Right atrium auricular region (tissue), 2 donors: ENCODE measurements around the gene WDR64. TPM values are rescaled to one million over a fixed set of nuclear protein-coding genes. Genes with fewer than 3 reads are reported as not detected.

ENCODE experiments used
- DNase-seq: peaks from one replicate; pipeline ENCODE4 v3.0.0-alpha.2; 2019; ENCODE audit warnings: low spot score
- H3K27ac ChIP-seq, 2 donors: fragments of 200-600 bp; sonication (generic); 1 replicate in 1 of 2; 2 replicates in 1 of 2; pipeline ENCODE4 v1.5.1; 2016 to 2019
- H3K27me3 ChIP-seq, 2 donors: fragments of 200-600 bp; sonication (generic); one replicate each; pipeline versions ENCODE4 v1.5.1 to v1.6.0; 2017 to 2019
- H3K36me3 ChIP-seq: fragments of 200-600 bp; sonication (generic); one replicate; pipeline ENCODE4 v1.5.1; 2016
- H3K4me1 ChIP-seq, 2 donors: fragments of 200-600 bp; sonication (generic); one replicate each; pipeline versions ENCODE4 v1.5.1 to v1.6.0; 2017 to 2019
- H3K4me3 ChIP-seq, 2 donors: fragments of 200-600 bp; sonication (generic); 1 replicate in 1 of 2; 2 replicates in 1 of 2; pipeline ENCODE4 v1.5.1; 2017 to 2019; ENCODE audit warnings: mild to moderate bottlenecking in 1 of 2, moderate library complexity in 1 of 2
- H3K9me3 ChIP-seq, 2 donors: fragments of 200-600 bp; sonication (generic); one replicate each; pipeline ENCODE4 v1.5.1; 2019
- total RNA-seq, 2 donors: library from RNA; depleted of rRNA; stranded (reverse); fragments of >200 nt; gene quantifications; one replicate each; pipeline ENCODE4 v1.1.0, GENCODE V29; 2016
- TF ChIP-seq, protein P1 (sequence below), 2 donors: fragments of 200-600 bp; sonication (generic); IDR thresholded peaks; one replicate each; pipeline ENCODE4 v1.5.1; 2019; ENCODE audit warnings: antibody characterized with exemption in 2 of 2

WDR64 gene
- total RNA-seq, 2 donors from 2014 or later, result not detected

GRCh38 chr1:241614144-241614543 is 37.9 kb upstream of the WDR64 start:
- no peaks in the 10 kb centered on the region for H3K27me3 ChIP-seq
- H3K36me3 ChIP-seq, result no peaks in the 10 kb centered on the region
- no peaks in the 10 kb centered on the region for H3K9me3 ChIP-seq
- no peak for DNase-seq
- H3K27ac ChIP-seq, result no peak overlapping the region
- H3K4me1 ChIP-seq, result peaks cover 0 to 5% of the 10 kb centered on the region in 2 donors
- TF ChIP-seq, protein P1, sequence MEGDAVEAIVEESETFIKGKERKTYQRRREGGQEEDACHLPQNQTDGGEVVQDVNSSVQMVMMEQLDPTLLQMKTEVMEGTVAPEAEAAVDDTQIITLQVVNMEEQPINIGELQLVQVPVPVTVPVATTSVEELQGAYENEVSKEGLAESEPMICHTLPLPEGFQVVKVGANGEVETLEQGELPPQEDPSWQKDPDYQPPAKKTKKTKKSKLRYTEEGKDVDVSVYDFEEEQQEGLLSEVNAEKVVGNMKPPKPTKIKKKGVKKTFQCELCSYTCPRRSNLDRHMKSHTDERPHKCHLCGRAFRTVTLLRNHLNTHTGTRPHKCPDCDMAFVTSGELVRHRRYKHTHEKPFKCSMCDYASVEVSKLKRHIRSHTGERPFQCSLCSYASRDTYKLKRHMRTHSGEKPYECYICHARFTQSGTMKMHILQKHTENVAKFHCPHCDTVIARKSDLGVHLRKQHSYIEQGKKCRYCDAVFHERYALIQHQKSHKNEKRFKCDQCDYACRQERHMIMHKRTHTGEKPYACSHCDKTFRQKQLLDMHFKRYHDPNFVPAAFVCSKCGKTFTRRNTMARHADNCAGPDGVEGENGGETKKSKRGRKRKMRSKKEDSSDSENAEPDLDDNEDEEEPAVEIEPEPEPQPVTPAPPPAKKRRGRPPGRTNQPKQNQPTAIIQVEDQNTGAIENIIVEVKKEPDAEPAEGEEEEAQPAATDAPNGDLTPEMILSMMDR (IDR thresholded peaks at IDR 0.05), result no peak
- H3K4me3 ChIP-seq, result no peak overlapping the region

- Histone ChIP-seq H3K27me3 (no peaks in the 10 kb centered on the region), H3K4me3 (no peak overlapping the region), H3K27ac (no peak overlapping the region), H3K36me3 (no peaks in the 10 kb centered on the region), H3K4me1 (peaks cover 0 to 5% of the 10 kb centered on the region in 2 donors), H3K9me3 (no peaks in the 10 kb centered on the region)
- TF ChIP-seq, protein P1 (IDR thresholded peaks at IDR 0.05), result no peak
- no peak for DNase-seq
These were observed 37.5 kb upstream of the WDR64 start for GRCh38 chr1:241614572-241614971.

DNA sequence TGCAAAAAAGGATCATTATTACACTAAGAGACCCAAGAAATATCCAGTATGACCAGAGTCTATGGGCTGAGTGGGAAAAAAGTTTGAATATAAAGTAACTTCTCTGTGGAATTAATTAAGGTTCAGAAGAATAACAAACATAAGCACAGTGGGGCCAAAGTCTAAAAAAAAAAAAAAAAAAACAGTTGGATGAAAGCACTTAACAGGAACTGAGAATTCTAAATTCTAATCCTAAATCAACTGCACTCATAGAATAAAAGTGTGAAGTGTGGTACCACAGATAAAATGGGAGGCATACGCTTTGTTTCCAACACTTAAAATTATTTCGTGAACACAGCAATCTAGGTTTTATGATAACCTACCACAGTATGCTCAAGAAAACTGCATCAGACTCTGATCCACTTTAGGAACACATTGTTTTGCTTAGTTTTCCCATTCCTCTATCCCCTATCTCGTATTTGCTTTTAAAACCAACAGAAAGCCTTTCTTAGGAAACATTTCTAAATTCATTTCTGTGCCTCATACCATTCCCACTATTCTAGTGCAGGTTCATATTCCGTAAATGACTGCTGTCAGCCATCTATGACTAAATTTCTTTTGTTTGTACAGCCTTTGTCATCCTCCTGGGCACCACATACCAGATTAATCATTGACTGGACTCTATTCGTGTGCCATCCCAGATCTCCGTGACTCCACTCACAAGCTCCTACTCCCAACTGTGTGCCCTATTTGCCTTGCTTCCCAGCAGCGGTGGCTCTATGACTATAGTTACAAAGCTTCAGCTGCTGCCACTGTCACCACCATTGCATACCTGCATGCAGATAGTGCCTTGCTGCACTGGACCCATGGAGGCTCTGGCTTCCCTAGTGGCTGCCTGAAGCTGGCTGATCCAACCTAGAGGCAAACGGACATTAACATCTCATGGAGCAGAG is 36.8 kb upstream of the WDR64 start:
- Histone ChIP-seq H3K36me3 (no peaks in the 10 kb centered on the region), H3K27me3 (no peaks in the 10 kb centered on the region), H3K9me3 (no peaks in the 10 kb centered on the region), H3K4me1 (peaks cover 0 to 5% of the 10 kb centered on the region in 2 donors), H3K4me3 (no peak overlapping the region), H3K27ac (no peak overlapping the region)
- TF ChIP-seq, protein P1 (IDR thresholded peaks at IDR 0.05), result no peak
- DNase-seq, result no peak

GRCh38 chr1:241617426-241617825 is 34.7 kb upstream of the WDR64 start:
- Histone ChIP-seq H3K36me3 (no peaks in the 10 kb centered on the region), H3K9me3 (no peaks in the 10 kb centered on the region), H3K27me3 (no peaks in the 10 kb centered on the region), H3K4me1 (no peaks in the 10 kb centered on the region), H3K27ac (no peak overlapping the region), H3K4me3 (no peak overlapping the region)
- DNase-seq, result no peak
- TF ChIP-seq, protein P1 (IDR thresholded peaks at IDR 0.05), result no peak

GRCh38 chr1:241622669-241623068 is 29.4 kb upstream of the WDR64 start:
- no peaks in the 10 kb centered on the region for H3K4me1 ChIP-seq
- no peaks in the 10 kb centered on the region for H3K9me3 ChIP-seq
- no peaks in the 10 kb centered on the region for H3K36me3 ChIP-seq
- no peak overlapping the region for H3K4me3 ChIP-seq
- no peak for DNase-seq
- no peak overlapping the region for H3K27ac ChIP-seq
- TF ChIP-seq, protein P1 (IDR thresholded peaks at IDR 0.05), result no peak
- H3K27me3 ChIP-seq, result no peaks in the 10 kb centered on the region
